K562 (cell line): Measurements from ENCODE around the gene SUPT20HL2. TPM values are rescaled to one million over a fixed set of nuclear protein-coding genes. Genes with fewer than 3 reads are reported as not detected.

Source experiments
- ATAC-seq: fragments of 200-7000 bp; cut with Tn5 transposase; 3 replicates; pipeline ENCODE4 v1.9.1; 2020; ENCODE audit warnings: moderate library complexity
- BruUV-seq: library from RNA; stranded (reverse); fragments of 400-500 nt; replicated peaks from 2 replicates; lab custom pipeline; 2021; lab: Mats Ljungman, UMichigan
- CTCF ChIA-PET: fragments of 300-600 bp; formaldehyde crosslinking; extraction: SDS; loops from one replicate; lab custom pipeline; 2021; ENCODE audit warnings: low intra/inter-chr PET ratio; lab: Yijun Ruan, JAX
- POLR2A ChIA-PET: fragments of 300-600, 350-650 bp; sonication (Branson Sonifier 250); formaldehyde crosslinking; extraction: SDS; loops from one replicate; lab custom pipeline; 2021; ENCODE audit warnings: antibody characterized with exemption, inconsistent platforms; lab: Yijun Ruan, JAX
- DNase-seq, 4 experiments: peaks; one replicate each; pipeline versions ENCODE4 v3.0.0 to v3.0.0-alpha.2; 2011 to 2018; ENCODE audit warnings: low spot score in 3 of 4, mixed read lengths in 3 of 4; ENCODE audit errors: extremely low read depth in 1 of 4
- FAIRE-seq: peaks from 2 replicates; lab custom pipeline; 2011; peaks lifted over from hg19 to GRCh38; lab: Jason Lieb, UNC
- H2AFZ ChIP-seq: 2 replicates; pipeline ENCODE4 v1.6.0; 2011; ENCODE audit warnings: low read depth, low read length, control low read depth, inconsistent platforms
- H3K27ac ChIP-seq: fragments of 200-600 bp; 3 replicates; pipeline ENCODE4 v1.8.0; 2011; ENCODE audit warnings: low read depth, mild to moderate bottlenecking, control low read depth, inconsistent platforms, low read length, moderate library complexity, mixed read lengths; ENCODE audit errors: extremely low read depth
- H3K27me3 ChIP-seq, 2 experiments: fragments of 300-600 bp in 1 of 2; 2 replicates in 1 of 2; 3 replicates in 1 of 2; pipeline versions ENCODE4 v1.6.0 to v1.8.0; 2011; ENCODE audit warnings: inconsistent platforms in 2 of 2, low read length in 2 of 2, mild to moderate bottlenecking in 1 of 2, mixed read lengths in 1 of 2, moderate library complexity in 1 of 2; ENCODE audit not compliant: control insufficient read depth in 2 of 2, insufficient read depth in 2 of 2
- H3K36me3 ChIP-seq: fragments of 300-600 bp; 3 replicates; pipeline ENCODE4 v1.8.0; 2011; ENCODE audit warnings: mild to moderate bottlenecking, low read length, inconsistent platforms; ENCODE audit not compliant: control insufficient read depth, insufficient read depth
- H3K4me1 ChIP-seq, 2 experiments: fragments of 200-600 bp in 1 of 2; replicated peaks in 1 of 2; 2 replicates in 1 of 2; 3 replicates in 1 of 2; pipeline versions ENCODE4 v1.5.1 to v1.8.0; 2011; ENCODE audit warnings: inconsistent platforms in 2 of 2, low read length in 2 of 2, mild to moderate bottlenecking in 1 of 2, mixed read lengths in 1 of 2, moderate library complexity in 1 of 2; ENCODE audit not compliant: control insufficient read depth in 2 of 2, insufficient read depth in 2 of 2
- H3K4me2 ChIP-seq: 2 replicates; pipeline ENCODE4 v1.6.1; 2011; ENCODE audit warnings: low read length, control low read depth, inconsistent platforms, mixed read lengths; ENCODE audit not compliant: insufficient read depth
- H3K4me3 ChIP-seq: fragments of 200-600 bp; sonication (generic), shearing (Covaris generic); 2 replicates; pipeline ENCODE4 v1.5.1; 2016; ENCODE audit warnings: control low read depth, inconsistent platforms
- H3K79me2 ChIP-seq: fragments of 200-600 bp; 3 replicates; pipeline ENCODE4 v1.8.0; 2011; ENCODE audit warnings: low read length, inconsistent platforms; ENCODE audit not compliant: control insufficient read depth, insufficient read depth
- H3K9ac ChIP-seq, 2 experiments: 2 replicates each; pipeline versions ENCODE4 v1.6.0 to v1.6.1; 2011; ENCODE audit warnings: low read depth in 2 of 2, low read length in 2 of 2, control low read depth in 1 of 2, inconsistent platforms in 1 of 2, mild to moderate bottlenecking in 1 of 2, mixed read lengths in 1 of 2; ENCODE audit not compliant: insufficient read depth in 1 of 2
- H3K9me1 ChIP-seq: one replicate; pipeline ENCODE4 v1.6.0; 2011; ENCODE audit warnings: inconsistent platforms, mild to moderate bottlenecking, low read length, moderate library complexity; ENCODE audit not compliant: control insufficient read depth, insufficient read depth
- H3K9me3 ChIP-seq: replicated peaks from 2 replicates; pipeline ENCODE4 v1.5.1; 2011; ENCODE audit warnings: low read depth, low read length, inconsistent platforms; ENCODE audit not compliant: control insufficient read depth, insufficient read depth
- H4K20me1 ChIP-seq: replicated peaks from 2 replicates; pipeline ENCODE4 v1.6.1; 2011; ENCODE audit warnings: low read length, inconsistent platforms, mixed read lengths; ENCODE audit not compliant: control insufficient read depth, insufficient read depth
- ATF2 ChIP-seq: sonication (generic); formaldehyde crosslinking; IDR thresholded peaks from 2 replicates; pipeline ENCODE4 v1.8.1; 2022; ENCODE audit warnings: missing genetic modification reagents
- CBX5 ChIP-seq: IDR thresholded peaks from 2 replicates; pipeline ENCODE4 v1.6.1; 2014; ENCODE audit warnings: low read depth, borderline replicate concordance
- FOXA1 ChIP-seq: fragments of 450-650 bp; IDR thresholded peaks from 2 replicates; pipeline ENCODE4 v1.6.1; 2016; ENCODE audit warnings: mild to moderate bottlenecking, borderline replicate concordance
- HNRNPL ChIP-seq: fragments of 200-400 bp; formaldehyde crosslinking; IDR thresholded peaks from 2 replicates; pipeline ENCODE4 v1.6.1; 2017; ENCODE audit warnings: low read depth, mild to moderate bottlenecking, low read length
- RCOR1 ChIP-seq, 2 experiments: IDR thresholded peaks; 2 replicates each; pipeline ENCODE4 v1.6.1; 2012; ENCODE audit warnings: low read depth in 2 of 2, low read length in 2 of 2, borderline replicate concordance in 1 of 2, improper control_type of control experiment in 1 of 2
- WHSC1 ChIP-seq: IDR thresholded peaks from one replicate; pipeline ENCODE4 v1.6.1; 2012; ENCODE audit warnings: low read length, control low read depth, inconsistent platforms
- WGBS: fragments of 100-300 bp; shearing (Covaris generic); methylation state at CpG from one replicate; pipeline ENCODE4 v1.1.6; 2016; ENCODE audit warnings: low coverage, mixed read lengths; ENCODE audit not compliant: insufficient coverage; ENCODE audit errors: missing lambda C conversion rate; 5-methylcytosine and 5-hydroxymethylcytosine counted together
- in situ Hi-C: fragments of 300-500 bp; cut with MboI; formaldehyde crosslinking; loops from 4 replicates; pipeline ENCODE4 v1.15.0; 2018; ENCODE audit warnings: inconsistent platforms, mixed read lengths
- intact Hi-C: fragments of 100-400 bp; cut with micrococcal nuclease; formaldehyde crosslinking; loops from 2 replicates; pipeline ENCODE4 v1.14.2; 2022
- polyA plus RNA-seq, 8 experiments: library from polyadenylated mRNA; depleted of rRNA in 4 of 8; stranded (reverse) in 5 of 8; unstranded in 3 of 8; fragments of >200 nt; fragmentation: Nextera tagmentation in 2 of 8; fragmentation: Illumina TruSeq in 1 of 8; extraction: Ambion mirVana in 2 of 8; extraction: Trizol in 1 of 8; gene quantifications; 2 replicates each; pipeline versions ENCODE4 v1.2.1 to v1.2.3, GENCODE V29; 2011 to 2014; ENCODE audit warnings: inconsistent platforms in 1 of 8, missing spikeins in 1 of 8
- total RNA-seq, 7 experiments: library from RNA; depleted of rRNA in 6 of 7; stranded (reverse); fragments of >200 nt in 6 of 7; fragmentation: Illumina TruSeq in 2 of 7; extraction: Trizol in 2 of 7; gene quantifications; 2 replicates each; pipeline versions ENCODE4 v1.2.1 to v1.2.3, GENCODE V29; 2011 to 2021; ENCODE audit warnings: low replicate concordance in 1 of 7

SUPT20HL2 gene
- total and polyA plus RNA-seq, 9 of the 15 experiments (the other 6 are each of a cell fraction or from before 2014, with no cell fraction given): 0.04 TPM; not detected in 8

GRCh38 chrX:24321741-24322395 lies 8.0 kb upstream of the SUPT20HL2 start:
- Histone ChIP-seq H3K4me2 (no peak overlapping the region), H3K79me2 (no peaks in the 10 kb centered on the region), H3K4me3 (no peak overlapping the region), H3K36me3 (no peaks in the 10 kb centered on the region), H3K4me1 (no peaks in the 10 kb centered on the region), H3K9me1 (no peaks in the 10 kb centered on the region), H3K27ac (no peak overlapping the region), H2AFZ (no peak overlapping the region), H4K20me1 (no peaks in the 10 kb centered on the region), H3K27me3 (peaks cover 0 to 6% of the 10 kb centered on the region in 2 experiments; a peak in 2 of 5 replicates), H3K9ac (no peak overlapping the region), H3K9me3 (no peaks in the 10 kb centered on the region)
- 0% methylated on average over 4 of the region's 4 CpGs for WGBS
- no TSS peak for BruUV-seq
- CTCF ChIA-PET: no interaction called here
- in situ Hi-C loops: no loop called here
- TF ChIP-seq FOXA1 (no peak), HNRNPL (no peak), ATF2 (CRISPR knock-in tag) (no peak), RCOR1 (IDR thresholded peaks at IDR 0.05; ENCODE audit: borderline replicate concordance in 1 of 2, low read depth in 2 of 2, low read length in 2 of 2) (no peak), WHSC1 (no peak), CBX5 (no peak)
- POLR2A ChIA-PET: no interaction called here
- FAIRE-seq: no peak
- no peak for ATAC-seq
- DNase-seq: no peak
- intact Hi-C loops: no loop called here
